NCI-H2227 treated with DMSO at 0.1 percent for 48 hours (cell line): ENCODE measurements around the gene MYH6.
"Not testable (repeated sequence)": the region's sequence is repeated elsewhere in the genome, so short reads cannot be mapped to it uniquely, and the experiment has no call there.

Experiments used
- DNase-seq: peaks from one replicate; lab custom pipeline; 2025; lab: John Stamatoyannopoulos, UW

MYH6 gene

GRCh38 chr14:23407516-23408306 is at the start of gene MYH6:
MYH6 (minus strand) TSS chr14:23408273; CDS start chr14:23407223, 1,050 bp downstream.
- DNase-seq: no peak

- not testable (repeated sequence) for DNase-seq
Observed at GRCh38 chr14:23456883-23457586, 49.0 kb upstream of the MYH6 start.

GRCh38 chr14:23454445-23454856 is 46.4 kb upstream of the MYH6 start:
- DNase-seq: no peak

- no peak for DNase-seq
Observed at GRCh38 chr14:23452237-23452636, 44.2 kb upstream of the MYH6 start.

- DNase-seq: no peak
Observed at GRCh38 chr14:23450379-23450778, 42.3 kb upstream of the MYH6 start.

- no peak for DNase-seq
Observed at GRCh38 chr14:23449314-23449713, 41.2 kb upstream of the MYH6 start.

GRCh38 chr14:23447361-23448350 is 39.6 kb upstream of the MYH6 start:
- DNase-seq: no peak

GRCh38 chr14:23446291-23446851 is 38.3 kb upstream of the MYH6 start:
- DNase-seq: no peak

- no peak for DNase-seq
Observed at GRCh38 chr14:23445773-23446172, 37.7 kb upstream of the MYH6 start.

GRCh38 chr14:23444314-23444713 is 36.2 kb upstream of the MYH6 start:
- no peak for DNase-seq

- no peak for DNase-seq
Observed at GRCh38 chr14:23443881-23444280, 35.8 kb upstream of the MYH6 start.

GRCh38 chr14:23443411-23443812 is 35.3 kb upstream of the MYH6 start:
- DNase-seq: no peak

GRCh38 chr14:23442721-23443356 is 34.8 kb upstream of the MYH6 start:
- DNase-seq: no peak

- DNase-seq: no peak
Observed at GRCh38 chr14:23441076-23441475, 33.0 kb upstream of the MYH6 start.

GRCh38 chr14:23439107-23439835 is 31.2 kb upstream of the MYH6 start:
- no peak for DNase-seq

GRCh38 chr14:23438101-23438971 is 30.3 kb upstream of the MYH6 start:
- DNase-seq: no peak

GRCh38 chr14:23437133-23438100 is 29.3 kb upstream of the MYH6 start:
- DNase-seq: no peak

- DNase-seq: no peak
Observed at GRCh38 chr14:23436327-23437132, 28.5 kb upstream of the MYH6 start.
